ENCODE results near the gene TRIM24.

DNA sequence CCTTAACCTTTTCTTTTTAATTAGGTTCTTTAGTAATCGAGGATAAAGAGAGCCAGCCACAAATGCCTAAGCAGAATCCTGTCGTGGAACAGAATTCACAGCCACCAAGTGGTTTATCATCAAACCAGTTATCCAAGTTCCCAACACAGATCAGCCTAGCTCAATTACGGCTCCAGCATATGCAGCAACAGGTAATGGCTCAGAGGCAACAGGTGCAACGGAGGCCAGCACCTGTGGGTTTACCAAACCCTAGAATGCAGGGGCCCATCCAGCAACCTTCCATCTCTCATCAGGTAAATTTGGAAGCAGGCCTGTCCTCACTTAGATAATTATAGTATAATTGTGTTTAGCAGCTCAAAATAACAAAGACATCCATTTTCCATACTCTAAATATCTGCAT, 94.6 kb downstream of the TRIM24 start:
- TF ChIP-seq CTCF (IDR thresholded peaks at IDR 0.05; ENCODE audit: insufficient read depth, low read depth, low read length) (no peak), EZH2 (IDR thresholded peaks at IDR 0.05; ENCODE audit: insufficient read depth, low read length) (no peak)

Data from astrocyte (in vitro differentiated cells and primary cell).